ENCODE data around the gene NT5DC1. TPM values are rescaled to one million over a fixed set of nuclear protein-coding genes. Genes with fewer than 3 reads are reported as not detected.

Gene NT5DC1
- total and polyA plus RNA-seq, 2 donors (not counting 1 experiment from before 2014, with no cell fraction given): 26.4 to 54.8 TPM

GRCh38 chr6:116278854-116279231 lies 178.2 kb downstream of the NT5DC1 start:
- peak overlapping the region; percentile 97 for H3K4me3 Mint-ChIP-seq
- no peaks in the 10 kb centered on the region for H3K27me3 ChIP-seq (replicated peaks in 1 of 4; ENCODE audit: control extremely low read depth in 1 of 4, control insufficient read depth in 3 of 4, insufficient read depth in 4 of 4, low read length in 3 of 4)
- H3K4me1 Mint-ChIP-seq: peaks cover 60% of the 10 kb centered on the region
- peak overlapping the region; percentile 84 for H3K4me2 ChIP-seq (replicated peaks; ENCODE audit: low read depth, low read length, poor library complexity, severe bottlenecking)
- H3K27ac Mint-ChIP-seq: peak overlapping the region; percentile 100
- no peaks in the 10 kb centered on the region for H3K27me3 Mint-ChIP-seq
- POLR2A ChIA-PET: interaction anchor here (0.6 to 3.4 kb wide), 7 partner anchors 24 to 1323 kb away, joined by 3 to 17 read pairs (median 4); partner anchors contain the start of genes GOPC, RWDD1, TSPYL4 and ZUP1
- WGBS (ENCODE audit: insufficient coverage): 20% methylated on average over 11 of the region's 12 CpGs
- peak overlapping the region; percentile 98 for H3K9ac ChIP-seq (ENCODE audit: low read length)
- H3K9me3 Mint-ChIP-seq (ENCODE audit: insufficient read depth): no peaks in the 10 kb centered on the region
- CTCF ChIA-PET: interaction anchor here (0.9 to 5.2 kb wide), 9 partner anchors 8 to 293 kb away, joined by 3 to 29 read pairs (median 5); partner anchors contain the start of genes RWDD1 and TSPYL4
- H3K4me1 ChIP-seq (ENCODE audit: control insufficient read depth in 2 of 2, insufficient read depth in 2 of 2, low read length in 2 of 2): peaks cover 41 to 48% of the 10 kb centered on the region in 2 donors
- ATAC-seq (ENCODE audit: low read depth): no peak
- H3K9me3 ChIP-seq (ENCODE audit: control extremely low read depth in 1 of 3, control insufficient read depth in 2 of 3, insufficient read depth in 1 of 3, low read length in 2 of 3): no peaks in the 10 kb centered on the region
- peak overlapping the region; percentile 89 to 96 (median 94) for H3K4me3 ChIP-seq (ENCODE audit: control extremely low read depth in 1 of 5, extremely low read depth in 1 of 5, insufficient read depth in 1 of 5, low read depth in 2 of 5, low read length in 4 of 5)
- intact Hi-C loops (cut with micrococcal nuclease): loop anchor here (1.0 to 5.0 kb wide), 6 partner anchors 11 to 403 kb away; partner anchors contain the start of genes KPNA5, RWDD1, TSPYL4 and ZUP1
- TF ChIP-seq CTCF (IDR thresholded peaks at IDR 0.05) (no peak), EZH2 (IDR thresholded peaks at IDR 0.05; ENCODE audit: borderline replicate concordance, insufficient read depth, low read depth, low read length, poor library complexity, severe bottlenecking) (no peak)
- H3K27ac ChIP-seq (ENCODE audit: low read length in 2 of 2): peak overlapping the region; percentile 99
- peaks cover 54% of the 10 kb centered on the region for H4K20me1 ChIP-seq (ENCODE audit: control insufficient read depth, insufficient read depth, low read length, poor library complexity, severe bottlenecking)
- H3K79me2 ChIP-seq (ENCODE audit: control insufficient read depth, insufficient read depth, low read length): peaks cover 78% of the 10 kb centered on the region
- peak overlapping the region; percentile 80 for H2AFZ ChIP-seq (ENCODE audit: insufficient read depth, low read depth, low read length, poor library complexity, severe bottlenecking)
- peaks cover 0 to 20% of the 10 kb centered on the region in 2 experiments for H3K36me3 ChIP-seq (replicated peaks in 1 of 2; ENCODE audit: control extremely low read depth in 1 of 2, control insufficient read depth in 1 of 2, extremely low read depth in 1 of 2, insufficient read depth in 2 of 2, low read length in 1 of 2)
- DNase-seq: no peak
